Measurements from ENCODE around the gene SRRM3. TPM values are rescaled to one million over a fixed set of nuclear protein-coding genes. Genes with fewer than 3 reads are reported as not detected.

SRRM3 gene
- total RNA-seq, 1 experiment from 2014 or later = 12.7 TPM

DNA sequence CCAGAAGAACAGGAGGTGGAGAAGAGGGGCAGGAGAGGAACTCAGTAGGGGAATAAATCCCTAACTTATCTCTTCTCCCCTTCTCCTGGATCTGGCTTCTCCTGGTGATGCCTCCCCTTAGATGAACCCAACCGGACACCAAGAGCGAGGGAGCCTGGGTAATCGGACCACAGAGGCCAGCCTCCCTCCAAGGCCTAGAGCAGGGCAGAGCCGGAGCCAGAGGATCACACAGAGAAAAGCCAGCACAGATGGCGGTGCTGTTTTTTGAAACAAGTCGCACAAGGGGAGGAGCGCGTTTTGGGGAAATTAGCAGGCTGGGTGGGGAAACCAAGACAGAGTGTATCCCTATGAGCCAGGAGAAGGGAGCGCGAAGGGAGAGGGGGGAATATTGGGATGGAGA is 4.9 kb upstream of the SRRM3 start (continued):
- no peak for TF ChIP-seq EGR1 (IDR thresholded peaks at IDR 0.05; ENCODE audit: low read depth)
- no peak for TF ChIP-seq SIN3A (IDR thresholded peaks at IDR 0.05; ENCODE audit: low read depth)
- no peak for TF ChIP-seq EZH2phosphoT487 (IDR thresholded peaks at IDR 0.05; ENCODE audit: borderline replicate concordance)
- TF ChIP-seq SRF (IDR thresholded peaks at IDR 0.05; ENCODE audit: low read depth) = no peak

GRCh38 chr7:76198202-76198601 is 3.5 kb upstream of the SRRM3 start:
- no peaks in the 10 kb centered on the region for H3K27me3 ChIP-seq (ENCODE audit: insufficient read depth, low read length)
- H3K36me3 ChIP-seq (ENCODE audit: control insufficient read depth in 1 of 2, insufficient read depth in 2 of 2, low read length in 2 of 2) = no peaks in the 10 kb centered on the region
- H3K79me2 ChIP-seq (ENCODE audit: insufficient read depth, low read length) = no peaks in the 10 kb centered on the region
- no peak overlapping the region for H3K4me3 ChIP-seq (replicated peaks in 1 of 2; ENCODE audit: low read depth in 1 of 2, low read length in 2 of 2)
- H4K20me1 ChIP-seq (ENCODE audit: insufficient read depth) = no peaks in the 10 kb centered on the region
- intact Hi-C loops (cut with micrococcal nuclease) = no loop called here
- CTCF ChIA-PET = no interaction called here
- RAD21 ChIA-PET (ENCODE audit: low non-redundant PET in 1 of 2, low total read pairs in 2 of 2, uncharacterized antibody in 2 of 2, unreplicated experiment in 2 of 2) = no interaction called here
- no peak overlapping the region for H3K4me2 ChIP-seq (ENCODE audit: low read length)
- peaks cover 3 to 4% of the 10 kb centered on the region in 2 experiments; a peak in 3 of 4 replicates for H3K4me1 ChIP-seq (ENCODE audit: control insufficient read depth in 1 of 2, insufficient read depth in 2 of 2, low read length in 2 of 2)
- no peak for TF ChIP-seq CBX3 (IDR thresholded peaks at IDR 0.05; ENCODE audit: low read depth)
- no peak for TF ChIP-seq EZH2 (IDR thresholded peaks at IDR 0.05)
- TF ChIP-seq, protein P1, sequence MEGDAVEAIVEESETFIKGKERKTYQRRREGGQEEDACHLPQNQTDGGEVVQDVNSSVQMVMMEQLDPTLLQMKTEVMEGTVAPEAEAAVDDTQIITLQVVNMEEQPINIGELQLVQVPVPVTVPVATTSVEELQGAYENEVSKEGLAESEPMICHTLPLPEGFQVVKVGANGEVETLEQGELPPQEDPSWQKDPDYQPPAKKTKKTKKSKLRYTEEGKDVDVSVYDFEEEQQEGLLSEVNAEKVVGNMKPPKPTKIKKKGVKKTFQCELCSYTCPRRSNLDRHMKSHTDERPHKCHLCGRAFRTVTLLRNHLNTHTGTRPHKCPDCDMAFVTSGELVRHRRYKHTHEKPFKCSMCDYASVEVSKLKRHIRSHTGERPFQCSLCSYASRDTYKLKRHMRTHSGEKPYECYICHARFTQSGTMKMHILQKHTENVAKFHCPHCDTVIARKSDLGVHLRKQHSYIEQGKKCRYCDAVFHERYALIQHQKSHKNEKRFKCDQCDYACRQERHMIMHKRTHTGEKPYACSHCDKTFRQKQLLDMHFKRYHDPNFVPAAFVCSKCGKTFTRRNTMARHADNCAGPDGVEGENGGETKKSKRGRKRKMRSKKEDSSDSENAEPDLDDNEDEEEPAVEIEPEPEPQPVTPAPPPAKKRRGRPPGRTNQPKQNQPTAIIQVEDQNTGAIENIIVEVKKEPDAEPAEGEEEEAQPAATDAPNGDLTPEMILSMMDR (IDR thresholded peaks at IDR 0.05 in 2 of 3, conservative IDR thresholded peaks at IDR 0.05 in 1 of 3; ENCODE audit: borderline replicate concordance in 1 of 3, insufficient read depth in 1 of 3, low read depth in 2 of 3, low read length in 2 of 3) = no peak
- TF ChIP-seq POLR2A (IDR thresholded peaks at IDR 0.05; ENCODE audit: borderline replicate concordance, extremely low read depth, insufficient read depth, insufficient read length) = no peak
- no peak for TF ChIP-seq CEBPB (IDR thresholded peaks at IDR 0.05; ENCODE audit: low read depth)
- no peak for TF ChIP-seq SP1 (IDR thresholded peaks at IDR 0.05; ENCODE audit: low read depth)
- TF ChIP-seq, protein P2, sequence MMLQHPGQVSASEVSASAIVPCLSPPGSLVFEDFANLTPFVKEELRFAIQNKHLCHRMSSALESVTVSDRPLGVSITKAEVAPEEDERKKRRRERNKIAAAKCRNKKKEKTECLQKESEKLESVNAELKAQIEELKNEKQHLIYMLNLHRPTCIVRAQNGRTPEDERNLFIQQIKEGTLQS (IDR thresholded peaks at IDR 0.05) = no peak
- TF ChIP-seq, protein P3, sequence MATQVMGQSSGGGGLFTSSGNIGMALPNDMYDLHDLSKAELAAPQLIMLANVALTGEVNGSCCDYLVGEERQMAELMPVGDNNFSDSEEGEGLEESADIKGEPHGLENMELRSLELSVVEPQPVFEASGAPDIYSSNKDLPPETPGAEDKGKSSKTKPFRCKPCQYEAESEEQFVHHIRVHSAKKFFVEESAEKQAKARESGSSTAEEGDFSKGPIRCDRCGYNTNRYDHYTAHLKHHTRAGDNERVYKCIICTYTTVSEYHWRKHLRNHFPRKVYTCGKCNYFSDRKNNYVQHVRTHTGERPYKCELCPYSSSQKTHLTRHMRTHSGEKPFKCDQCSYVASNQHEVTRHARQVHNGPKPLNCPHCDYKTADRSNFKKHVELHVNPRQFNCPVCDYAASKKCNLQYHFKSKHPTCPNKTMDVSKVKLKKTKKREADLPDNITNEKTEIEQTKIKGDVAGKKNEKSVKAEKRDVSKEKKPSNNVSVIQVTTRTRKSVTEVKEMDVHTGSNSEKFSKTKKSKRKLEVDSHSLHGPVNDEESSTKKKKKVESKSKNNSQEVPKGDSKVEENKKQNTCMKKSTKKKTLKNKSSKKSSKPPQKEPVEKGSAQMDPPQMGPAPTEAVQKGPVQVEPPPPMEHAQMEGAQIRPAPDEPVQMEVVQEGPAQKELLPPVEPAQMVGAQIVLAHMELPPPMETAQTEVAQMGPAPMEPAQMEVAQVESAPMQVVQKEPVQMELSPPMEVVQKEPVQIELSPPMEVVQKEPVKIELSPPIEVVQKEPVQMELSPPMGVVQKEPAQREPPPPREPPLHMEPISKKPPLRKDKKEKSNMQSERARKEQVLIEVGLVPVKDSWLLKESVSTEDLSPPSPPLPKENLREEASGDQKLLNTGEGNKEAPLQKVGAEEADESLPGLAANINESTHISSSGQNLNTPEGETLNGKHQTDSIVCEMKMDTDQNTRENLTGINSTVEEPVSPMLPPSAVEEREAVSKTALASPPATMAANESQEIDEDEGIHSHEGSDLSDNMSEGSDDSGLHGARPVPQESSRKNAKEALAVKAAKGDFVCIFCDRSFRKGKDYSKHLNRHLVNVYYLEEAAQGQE (IDR thresholded peaks at IDR 0.05; ENCODE audit: low read depth) = no peak
- TF ChIP-seq FOSL1 (IDR thresholded peaks at IDR 0.05; ENCODE audit: low read depth) = no peak
- no peak for TF ChIP-seq YY1 (IDR thresholded peaks at IDR 0.05; ENCODE audit: extremely low read depth, insufficient replicate concordance, low read depth, low read length)
- TF ChIP-seq SRF (IDR thresholded peaks at IDR 0.05; ENCODE audit: low read depth) = no peak
- TF ChIP-seq SIN3A (IDR thresholded peaks at IDR 0.05; ENCODE audit: low read depth) = no peak
- no peak for TF ChIP-seq ELF1 (IDR thresholded peaks at IDR 0.05; ENCODE audit: borderline replicate concordance, low read depth)
- TF ChIP-seq ZNF274 (IDR thresholded peaks at IDR 0.05; ENCODE audit: low read depth, low read length) = no peak
- no peak for TF ChIP-seq POLR2AphosphoS5 (IDR thresholded peaks at IDR 0.05; ENCODE audit: low read depth, low read length)
- no peak for TF ChIP-seq JUND (IDR thresholded peaks at IDR 0.05)
- TF ChIP-seq TCF7L2 (IDR thresholded peaks at IDR 0.05; ENCODE audit: borderline replicate concordance, extremely low read depth, insufficient read depth, insufficient read length) = no peak
- TF ChIP-seq, protein P4, sequence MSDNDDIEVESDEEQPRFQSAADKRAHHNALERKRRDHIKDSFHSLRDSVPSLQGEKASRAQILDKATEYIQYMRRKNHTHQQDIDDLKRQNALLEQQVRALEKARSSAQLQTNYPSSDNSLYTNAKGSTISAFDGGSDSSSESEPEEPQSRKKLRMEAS (IDR thresholded peaks at IDR 0.05) = no peak
- no peaks in the 10 kb centered on the region for H3K9me2 ChIP-seq (ENCODE audit: insufficient read depth)
- POLR2A ChIA-PET = interaction anchor here (0.7 to 1.3 kb wide), 2 partner anchors 32 to 43 kb away, joined by 3 read pairs; no protein-coding TSS in a partner anchor
- DNase-seq (ENCODE audit: low read depth, low spot score) (no peak), ATAC-seq (no peak)
- BruUV-seq (replicated peaks) = no TSS peak
- H3K27ac ChIP-seq (ENCODE audit: low read depth, low read length) = no peak overlapping the region
- no peak overlapping the region for H2AFZ ChIP-seq (ENCODE audit: low read depth, low read length, poor library complexity, severe bottlenecking)
- no peaks in the 10 kb centered on the region for H3K9me3 ChIP-seq (ENCODE audit: control insufficient read depth in 1 of 2, insufficient read depth in 1 of 2, low read depth in 1 of 2, low read length in 2 of 2)
- no peak overlapping the region for H3K9ac ChIP-seq (ENCODE audit: low read length)

Measured in HCT116 (cell line).